Natural killer cell treated with Interleukin-12 subunit alpha and Interleukin-12 subunit beta and Interleukin-15 and Interleukin-18, amount 100 ng/mL, for 72 hours (primary cell): ENCODE data around the gene CAMKK2. TPM values are rescaled to one million over a fixed set of nuclear protein-coding genes. Genes with fewer than 3 reads are reported as not detected.
A peak's percentile ranks its signal among the peaks of the same experiment; 100 is the strongest.

ENCODE experiments used
- ATAC-seq, 2 donors: fragments of 150-1000 bp; cut with Tn5 transposase in 1 of 2; sonication (Bioruptor Pico), chemical (Tn5 transposase) in 1 of 2; 2 replicates each; pipeline ENCODE4 v1.10.0; 2021
- DNase-seq: peaks from one replicate; pipeline ENCODE4 v3.0.0; 2022; ENCODE audit warnings: low spot score
- H3K27ac Mint-ChIP-seq, 2 donors: 1 replicate in 1 of 2; 2 replicates in 1 of 2; pipeline ENCODE4 v1.8.0; 2022; ENCODE audit warnings: mixed read lengths in 2 of 2, mild to moderate bottlenecking in 1 of 2, moderate library complexity in 1 of 2
- H3K27me3 Mint-ChIP-seq, 2 donors: 1 replicate in 1 of 2; 2 replicates in 1 of 2; pipeline ENCODE4 v1.8.0; 2022; ENCODE audit warnings: mixed read lengths in 2 of 2
- H3K36me3 Mint-ChIP-seq: one replicate; pipeline ENCODE4 v1.8.0; 2022; ENCODE audit warnings: mixed read lengths
- H3K4me1 Mint-ChIP-seq, 2 donors: 1 replicate in 1 of 2; 2 replicates in 1 of 2; pipeline ENCODE4 v1.8.0; 2022; ENCODE audit warnings: low read depth in 2 of 2, mixed read lengths in 2 of 2, mild to moderate bottlenecking in 1 of 2
- H3K4me3 Mint-ChIP-seq: one replicate; pipeline ENCODE4 v1.8.0; 2022; ENCODE audit warnings: mixed read lengths
- H3K9me3 Mint-ChIP-seq: 2 replicates; pipeline ENCODE4 v1.8.0; 2022; ENCODE audit warnings: mixed read lengths
- total RNA-seq, 2 donors: library from RNA; stranded (reverse); gene quantifications; one replicate each; pipeline ENCODE4 v1.2.3, GENCODE V29; 2022

Gene CAMKK2
- total RNA-seq, 2 donors from 2014 or later = 24.7 to 48.4 TPM

GRCh38 chr12:121279507-121279915, 17.0 kb downstream of the CAMKK2 start:
- Mint-ChIP-seq H3K4me3 (no peak overlapping the region), H3K4me1 (peaks cover 6 to 7% of the 10 kb centered on the region in 2 donors), H3K36me3 (no peaks in the 10 kb centered on the region), H3K27me3 (no peaks in the 10 kb centered on the region), H3K27ac (no peak overlapping the region), H3K9me3 (no peaks in the 10 kb centered on the region)
- DNase-seq (no peak), ATAC-seq (no peak)

GRCh38 chr12:121279071-121279375, 17.5 kb downstream of the CAMKK2 start:
- DNase-seq = no peak
- no peaks in the 10 kb centered on the region for H3K27me3 Mint-ChIP-seq
- H3K4me3 Mint-ChIP-seq = no peak overlapping the region
- ATAC-seq = no peak
- no peak overlapping the region for H3K27ac Mint-ChIP-seq
- peaks cover 6 to 7% of the 10 kb centered on the region in 2 donors for H3K4me1 Mint-ChIP-seq
- no peaks in the 10 kb centered on the region for H3K36me3 Mint-ChIP-seq
- H3K9me3 Mint-ChIP-seq = no peaks in the 10 kb centered on the region

- Mint-ChIP-seq H3K9me3 (no peaks in the 10 kb centered on the region), H3K4me1 (peaks cover 6 to 7% of the 10 kb centered on the region in 2 donors), H3K4me3 (no peak overlapping the region), H3K27me3 (no peaks in the 10 kb centered on the region), H3K36me3 (no peaks in the 10 kb centered on the region), H3K27ac (peak overlapping the region in 1 of 2 donors; percentile 35)
- ATAC-seq (no peak), DNase-seq (no peak)
These were observed 18.1 kb downstream of the CAMKK2 start for GRCh38 chr12:121278169-121279070.

GRCh38 chr12:121277374-121277759, 19.1 kb downstream of the CAMKK2 start:
- H3K27ac Mint-ChIP-seq = no peak overlapping the region
- H3K9me3 Mint-ChIP-seq = no peaks in the 10 kb centered on the region
- H3K36me3 Mint-ChIP-seq = no peaks in the 10 kb centered on the region
- no peaks in the 10 kb centered on the region for H3K27me3 Mint-ChIP-seq
- peak in 1 of 2 donors; percentile 11 for ATAC-seq
- H3K4me3 Mint-ChIP-seq = no peak overlapping the region
- DNase-seq = no peak
- peaks cover 6 to 7% of the 10 kb centered on the region in 2 donors for H3K4me1 Mint-ChIP-seq

- H3K4me3 Mint-ChIP-seq = no peak overlapping the region
- no peaks in the 10 kb centered on the region for H3K36me3 Mint-ChIP-seq
These were observed 22.3 kb downstream of the CAMKK2 start for GRCh38 chr12:121274036-121274763.

GRCh38 chr12:121273364-121273896, 23.1 kb downstream of the CAMKK2 start:
- peaks cover 6 to 7% of the 10 kb centered on the region in 2 donors for H3K4me1 Mint-ChIP-seq
- no peaks in the 10 kb centered on the region for H3K27me3 Mint-ChIP-seq
- no peaks in the 10 kb centered on the region for H3K9me3 Mint-ChIP-seq
- ATAC-seq = peak in 1 of 2 donors; percentile 42
- no peak overlapping the region for H3K27ac Mint-ChIP-seq
- H3K36me3 Mint-ChIP-seq = no peaks in the 10 kb centered on the region
- DNase-seq = no peak
- no peak overlapping the region for H3K4me3 Mint-ChIP-seq

More at GRCh38 chr12:121274036-121274763, 22.3 kb downstream of the CAMKK2 start:
- Mint-ChIP-seq H3K27me3 (no peaks in the 10 kb centered on the region), H3K27ac (no peak overlapping the region), H3K9me3 (no peaks in the 10 kb centered on the region), H3K4me1 (peaks cover 6 to 7% of the 10 kb centered on the region in 2 donors)
- ATAC-seq (no peak), DNase-seq (no peak)

- Mint-ChIP-seq H3K27me3 (no peaks in the 10 kb centered on the region), H3K9me3 (no peaks in the 10 kb centered on the region), H3K27ac (no peak overlapping the region), H3K4me1 (no peaks in the 10 kb centered on the region), H3K4me3 (no peak overlapping the region), H3K36me3 (peaks cover 4% of the 10 kb centered on the region)
- no peak for ATAC-seq
- no peak for DNase-seq
These were observed 28.7 kb downstream of the CAMKK2 start for GRCh38 chr12:121267822-121268221.

GRCh38 chr12:121264951-121265515, 31.5 kb downstream of the CAMKK2 start:
- H3K36me3 Mint-ChIP-seq = peaks cover 4% of the 10 kb centered on the region

GRCh38 chr12:121264135-121264534, 32.4 kb downstream of the CAMKK2 start:
- H3K27me3 Mint-ChIP-seq = no peaks in the 10 kb centered on the region
- no peak overlapping the region for H3K4me3 Mint-ChIP-seq
- no peaks in the 10 kb centered on the region for H3K9me3 Mint-ChIP-seq
- ATAC-seq (no peak), DNase-seq (no peak)
- no peaks in the 10 kb centered on the region for H3K4me1 Mint-ChIP-seq
- H3K36me3 Mint-ChIP-seq = peaks cover 4% of the 10 kb centered on the region
- no peak overlapping the region for H3K27ac Mint-ChIP-seq

More at GRCh38 chr12:121264951-121265515, 31.5 kb downstream of the CAMKK2 start:
- Mint-ChIP-seq H3K27ac (no peak overlapping the region), H3K27me3 (no peaks in the 10 kb centered on the region), H3K9me3 (no peaks in the 10 kb centered on the region), H3K4me3 (no peak overlapping the region), H3K4me1 (no peaks in the 10 kb centered on the region)
- ATAC-seq (no peak), DNase-seq (no peak)

- no peak overlapping the region for H3K27ac Mint-ChIP-seq
These were observed 33.1 kb downstream of the CAMKK2 start for GRCh38 chr12:121263206-121263935.

GRCh38 chr12:121261398-121261797, 35.1 kb downstream of the CAMKK2 start:
- no peak for ATAC-seq
- Mint-ChIP-seq H3K27ac (no peak overlapping the region), H3K9me3 (no peaks in the 10 kb centered on the region), H3K4me1 (no peaks in the 10 kb centered on the region), H3K27me3 (no peaks in the 10 kb centered on the region), H3K36me3 (peaks cover 4% of the 10 kb centered on the region), H3K4me3 (no peak overlapping the region)
- no peak for DNase-seq

More at GRCh38 chr12:121263206-121263935, 33.1 kb downstream of the CAMKK2 start:
- ATAC-seq (no peak), DNase-seq (no peak)
- H3K36me3 Mint-ChIP-seq = peaks cover 4% of the 10 kb centered on the region
- no peak overlapping the region for H3K4me3 Mint-ChIP-seq
- no peaks in the 10 kb centered on the region for H3K4me1 Mint-ChIP-seq
- no peaks in the 10 kb centered on the region for H3K27me3 Mint-ChIP-seq
- no peaks in the 10 kb centered on the region for H3K9me3 Mint-ChIP-seq

- DNase-seq (no peak), ATAC-seq (no peak)
- H3K4me3 Mint-ChIP-seq = no peak overlapping the region
- H3K36me3 Mint-ChIP-seq = peaks cover 4% of the 10 kb centered on the region
- no peaks in the 10 kb centered on the region for H3K4me1 Mint-ChIP-seq
- H3K9me3 Mint-ChIP-seq = no peaks in the 10 kb centered on the region
- H3K27me3 Mint-ChIP-seq = no peaks in the 10 kb centered on the region
- H3K27ac Mint-ChIP-seq = no peak overlapping the region
These were observed 36.4 kb downstream of the CAMKK2 start for GRCh38 chr12:121260091-121260490.

- H3K4me1 Mint-ChIP-seq = no peaks in the 10 kb centered on the region
- no peak for ATAC-seq
- no peak for DNase-seq
- no peak overlapping the region for H3K4me3 Mint-ChIP-seq
- H3K36me3 Mint-ChIP-seq = peaks cover 10% of the 10 kb centered on the region
- no peaks in the 10 kb centered on the region for H3K9me3 Mint-ChIP-seq
- no peak overlapping the region for H3K27ac Mint-ChIP-seq
- H3K27me3 Mint-ChIP-seq = no peaks in the 10 kb centered on the region
These were observed 37.4 kb downstream of the CAMKK2 start for GRCh38 chr12:121259074-121259473.
